Psoas muscle (tissue), 8 donors: ENCODE data around the gene ITPRIP. TPM values are rescaled to one million over a fixed set of nuclear protein-coding genes. Genes with fewer than 3 reads are reported as not detected.

Experiments
- ATAC-seq, 4 donors: fragments of 200-7000 bp; cut with Tn5 transposase; one replicate each; pipeline ENCODE4 v1.9.1; 2020; ENCODE audit warnings: moderate library complexity in 3 of 4, mild to moderate bottlenecking in 2 of 4
- DNase-seq, 2 donors: peaks; one replicate each; pipeline ENCODE4 v3.0.0-alpha.2; 2020
- H3K27ac ChIP-seq: fragments of 200-600 bp; one replicate; pipeline ENCODE4 v1.8.0; 2022
- H3K27me3 ChIP-seq, 3 donors: fragments of 200-600 bp in 1 of 3; one replicate each; pipeline versions ENCODE4 v1.6.1 to v1.8.0; 2013 to 2022; ENCODE audit warnings: low read length in 2 of 3, mild to moderate bottlenecking in 2 of 3, moderate library complexity in 1 of 3; ENCODE audit not compliant: insufficient read depth in 3 of 3
- H3K36me3 ChIP-seq, 2 donors: fragments of 200-600 bp in 1 of 2; one replicate each; pipeline versions ENCODE4 v1.6.1 to v1.8.0; 2013 to 2022; ENCODE audit warnings: low read depth in 1 of 2, mild to moderate bottlenecking in 1 of 2, moderate library complexity in 1 of 2; ENCODE audit not compliant: insufficient read depth in 1 of 2
- H3K4me1 ChIP-seq: fragments of 200-600 bp; one replicate; pipeline ENCODE4 v1.8.0; 2022
- H3K4me3 ChIP-seq: fragments of 200-600 bp; one replicate; pipeline ENCODE4 v1.8.0; 2022; ENCODE audit warnings: mild to moderate bottlenecking
- H3K9me3 ChIP-seq: fragments of 200-600 bp; one replicate; pipeline ENCODE4 v1.8.0; 2022
- CTCF ChIP-seq: fragments of 200-600 bp; IDR thresholded peaks from one replicate; pipeline ENCODE4 v1.8.0; 2022; ENCODE audit warnings: antibody characterized with exemption
- WGBS, 3 donors: extraction: QIAGEN DNeasy Blood & Tissue Kit; methylation state at CpG; one replicate each; pipeline versions ENCODE4 v1.1.6 to v1.1.7; 2013; 5-methylcytosine and 5-hydroxymethylcytosine counted together
- intact Hi-C, 2 donors: fragments of 100-400 bp; cut with DNase I; formaldehyde crosslinking; loops; one replicate each; pipeline versions ENCODE4 v1.11.0 to v1.14.2; 2022
- polyA plus RNA-seq, 3 donors: library from polyadenylated mRNA; stranded (reverse); fragments of 200-250 nt; gene quantifications; one replicate each; pipeline ENCODE4 v1.2.3, GENCODE V29; 2013
- total RNA-seq, 4 donors: library from RNA; stranded (reverse); fragmentation: NEBNext Ultra II Directional in 2 of 4; extraction: Animal tissue kit (Norgen Biotek cat#: 25700) in 2 of 4; gene quantifications; one replicate each; pipeline versions ENCODE4 v1.2.1 to v1.2.4, GENCODE V29; 2021 to 2023
- donor health status: healthy with polysubstance abuse.
- donor health status: DM: no; HTN: no; CAD: no; lungs with moderate emphysema.
- donor health status: Bipolar disorder and iron deficiency.
- donor health status: healthy.
- donor health status: DM: yes; HTN: yes; CAD: no.
- donor health status: DM: no; HTN: no; CAD: no.
- donor health status: DM: no; HTN: no; CAD: no.
- donor health status: DM: yes; HTN: yes; CAD: no.

The ITPRIP gene
- total and polyA plus RNA-seq, 7 donors, result 6.2 to 118 (median 9.7) TPM

- no peaks in the 10 kb centered on the region for H3K4me1 ChIP-seq
- no peak overlapping the region for H3K4me3 ChIP-seq
- ATAC-seq (no peak), DNase-seq (no peak)
- 55 to 71% (median 57%) methylated on average over 1 of the region's 1 CpG for WGBS, 3 donors
- H3K27me3 ChIP-seq, result no peaks in the 10 kb centered on the region
- intact Hi-C loops, result no loop called here
- no peak for TF ChIP-seq CTCF
- H3K9me3 ChIP-seq, result no peaks in the 10 kb centered on the region
- H3K27ac ChIP-seq, result no peak overlapping the region
- H3K36me3 ChIP-seq, result peaks cover 0 to 3% of the 10 kb centered on the region in 2 donors
These were observed 62.1 kb downstream of the ITPRIP start for GRCh38 chr10:104276192-104276591.

- no peak overlapping the region for H3K27ac ChIP-seq
- H3K4me1 ChIP-seq, result no peaks in the 10 kb centered on the region
- H3K36me3 ChIP-seq, result peaks cover 0 to 3% of the 10 kb centered on the region in 2 donors
- no peaks in the 10 kb centered on the region for H3K9me3 ChIP-seq
- no peaks in the 10 kb centered on the region for H3K27me3 ChIP-seq
- WGBS, 3 donors, result 18 to 29% (median 28%) methylated on average over 42 of the region's 42 CpGs
- peak; percentile 54 to 82 (median 74) for ATAC-seq
- intact Hi-C loops, result no loop called here
- DNase-seq, result peak; percentile 27 to 61
- peak; percentile 73 for TF ChIP-seq CTCF
- no peak overlapping the region for H3K4me3 ChIP-seq
These were observed 63.2 kb downstream of the ITPRIP start for GRCh38 chr10:104274762-104275721.

- ATAC-seq, result no peak
- Histone ChIP-seq H3K9me3 (no peaks in the 10 kb centered on the region), H3K27ac (no peak overlapping the region), H3K27me3 (no peaks in the 10 kb centered on the region), H3K4me1 (peaks cover 4% of the 10 kb centered on the region), H3K36me3 (no peaks in the 10 kb centered on the region), H3K4me3 (no peak overlapping the region)
- intact Hi-C loops, result no loop called here
- TF ChIP-seq CTCF, result no peak
- no peak for DNase-seq
- WGBS, 3 donors, result 85 to 94% (median 87%) methylated on average over 4 of the region's 4 CpGs
These were observed 64.2 kb downstream of the ITPRIP start for GRCh38 chr10:104273899-104274575.

GRCh38 chr10:104273286-104273685, 65.0 kb downstream of the ITPRIP start:
- 84 to 90% (median 89%) methylated on average over 1 of the region's 1 CpG for WGBS, 3 donors
- TF ChIP-seq CTCF, result no peak
- Histone ChIP-seq H3K4me3 (no peak overlapping the region), H3K27ac (no peak overlapping the region), H3K36me3 (no peaks in the 10 kb centered on the region), H3K4me1 (peaks cover 5% of the 10 kb centered on the region), H3K27me3 (no peaks in the 10 kb centered on the region), H3K9me3 (no peaks in the 10 kb centered on the region)
- ATAC-seq (no peak), DNase-seq (no peak)
- intact Hi-C loops, result no loop called here
